GM19238 (cell line): ENCODE measurements around the gene DDIT4.
A peak's percentile ranks its signal among the peaks of the same experiment; 100 is the strongest.
"Not testable (repeated sequence)": the region's sequence is repeated elsewhere in the genome, so short reads cannot be mapped to it uniquely, and the experiment has no call there.

Experiments
- DNase-seq: peaks from one replicate; pipeline ENCODE4 v3.0.0; 2011; ENCODE audit warnings: low spot score; ENCODE audit not compliant: insufficient read length

DDIT4 gene

GRCh38 chr10:72292223-72292691 is 18.5 kb downstream of the DDIT4 start:
- DNase-seq, result no peak

- DNase-seq, result no peak
These were observed 21.7 kb downstream of the DDIT4 start for GRCh38 chr10:72295330-72295910.

- DNase-seq, result not testable (repeated sequence)
These were observed 23.1 kb downstream of the DDIT4 start for GRCh38 chr10:72296829-72297280.

- DNase-seq, result peak; percentile 72
These were observed 23.6 kb downstream of the DDIT4 start for GRCh38 chr10:72297281-72297804.

- peak; percentile 87 for DNase-seq
These were observed 24.3 kb downstream of the DDIT4 start for GRCh38 chr10:72297805-72298591.

GRCh38 chr10:72298592-72299519 is 25.1 kb downstream of the DDIT4 start:
- no peak for DNase-seq

- no peak for DNase-seq
These were observed 29.9 kb downstream of the DDIT4 start for GRCh38 chr10:72303424-72304128.

GRCh38 chr10:72306215-72306760 is 32.6 kb downstream of the DDIT4 start:
- no peak for DNase-seq

GRCh38 chr10:72307711-72308110 is 34.0 kb downstream of the DDIT4 start:
- not testable (repeated sequence) for DNase-seq

GRCh38 chr10:72308320-72308987 is 34.7 kb downstream of the DDIT4 start:
- no peak for DNase-seq

GRCh38 chr10:72309290-72310240 is 35.8 kb downstream of the DDIT4 start:
- no peak for DNase-seq

GRCh38 chr10:72310241-72310633 is 36.5 kb downstream of the DDIT4 start:
- no peak for DNase-seq

- no peak for DNase-seq
These were observed 36.9 kb downstream of the DDIT4 start for GRCh38 chr10:72310636-72311035.

- DNase-seq, result no peak
These were observed 37.9 kb downstream of the DDIT4 start for GRCh38 chr10:72311667-72312066.

GRCh38 chr10:72312865-72313391 is 39.2 kb downstream of the DDIT4 start:
- no peak for DNase-seq

- DNase-seq, result no peak
These were observed 40.5 kb downstream of the DDIT4 start for GRCh38 chr10:72314263-72314662.

- DNase-seq, result no peak
These were observed 41.3 kb downstream of the DDIT4 start for GRCh38 chr10:72315054-72315453.

GRCh38 chr10:72315611-72316385 is 42.1 kb downstream of the DDIT4 start:
- DNase-seq, result no peak
